GM11168 (cell line): Measurements from ENCODE around the gene GOLGB1.
"Not testable (repeated sequence)": the region's sequence is repeated elsewhere in the genome, so short reads cannot be mapped to it uniquely, and the experiment has no call there.

Experiments
- in situ Hi-C: fragments of 300-500 bp; cut with MboI; formaldehyde crosslinking; loops from one replicate; pipeline ENCODE4 v1.12.0; 2022; ENCODE audit warnings: low sequenced_read_pairs; ENCODE audit not compliant: unreplicated experiment

GOLGB1 gene

DNA sequence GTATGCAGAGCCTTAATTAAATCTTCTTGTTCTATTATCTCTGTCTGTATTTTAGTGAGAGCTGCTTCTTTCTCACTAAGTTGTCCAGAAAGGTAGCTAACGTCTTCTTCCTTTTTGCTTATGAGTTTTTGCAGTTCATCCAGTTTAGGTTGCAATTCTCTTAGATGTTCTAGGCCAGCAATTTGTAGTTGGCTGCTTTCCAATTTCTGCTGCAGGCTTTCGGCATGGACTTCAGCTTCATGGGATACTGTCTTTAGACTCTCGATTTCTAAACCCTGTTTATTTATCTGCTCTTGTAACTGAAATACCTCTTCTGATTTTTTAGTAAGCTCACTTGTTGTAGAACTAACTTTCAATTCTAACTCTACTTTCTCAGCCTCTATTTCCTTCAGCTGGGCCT is 53.4 kb downstream of the GOLGB1 start:
- in situ Hi-C loops = no loop called here

DNA sequence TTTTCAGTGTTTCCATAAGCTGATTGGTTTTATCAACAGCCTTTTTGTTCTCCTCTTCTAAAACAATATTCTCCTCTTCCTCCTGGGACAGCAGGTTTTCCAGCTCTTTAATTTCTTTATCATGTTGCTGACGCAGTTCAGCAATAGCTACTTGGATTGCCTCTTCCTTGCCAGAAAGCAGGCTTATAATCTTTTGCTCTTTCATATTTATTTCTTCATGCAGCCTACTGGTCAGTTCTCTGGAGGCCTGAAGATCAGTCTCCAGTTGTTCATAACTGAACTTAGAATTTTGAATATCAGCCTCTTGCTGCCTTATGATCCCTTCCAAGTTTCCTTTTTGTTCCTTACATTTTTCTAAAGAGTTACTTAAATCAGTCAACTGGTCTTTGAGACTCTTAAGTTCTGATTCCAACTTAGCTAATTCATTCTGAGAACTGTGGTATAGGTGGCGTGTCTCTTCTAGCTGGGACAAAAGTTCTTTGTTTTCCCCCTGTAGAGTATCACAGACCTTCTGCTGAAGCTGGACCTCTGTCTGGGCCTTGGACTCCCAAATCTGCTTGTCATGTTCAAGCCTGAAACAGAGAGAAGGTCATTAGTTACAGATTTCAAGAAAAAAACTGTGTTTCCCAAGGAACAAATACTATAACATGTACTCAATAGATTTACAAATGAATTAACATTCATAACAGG is 57.4 kb downstream of the GOLGB1 start:
- in situ Hi-C loops = no loop called here

DNA sequence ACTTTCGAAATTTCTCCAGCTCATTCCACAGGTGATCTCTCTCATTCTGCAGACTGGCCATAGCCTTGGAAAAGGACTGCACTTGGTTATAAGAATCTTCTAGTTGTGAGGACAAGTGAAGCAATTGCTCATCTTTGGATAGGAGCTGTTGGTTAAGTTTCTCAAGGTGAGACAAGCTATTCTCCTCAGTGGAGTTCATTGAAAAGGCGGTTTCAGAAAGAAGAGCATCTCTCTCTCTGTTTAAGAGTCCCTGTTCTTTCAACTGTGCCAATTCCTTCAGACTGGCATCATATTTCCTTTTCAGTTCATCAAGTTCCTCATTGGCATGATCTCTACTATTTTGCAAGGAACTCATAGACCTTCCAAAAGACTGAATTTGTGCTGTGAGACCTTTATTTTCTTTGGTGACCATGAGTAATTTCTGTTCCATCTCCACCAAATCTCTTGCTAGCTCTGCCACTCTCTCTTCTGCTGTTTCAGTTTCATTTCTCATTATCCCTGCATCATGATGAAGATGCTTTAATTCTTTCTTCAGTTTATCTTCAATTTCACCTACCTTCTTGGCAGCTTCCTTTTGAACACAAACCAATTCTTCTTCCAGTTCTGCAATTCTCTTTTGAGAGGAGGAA is 58.6 kb downstream of the GOLGB1 start:
- in situ Hi-C loops = no loop called here

- in situ Hi-C loops = not testable (repeated sequence)
Observed at GRCh38 chr3:121688747-121689146, 60.8 kb downstream of the GOLGB1 start.

GRCh38 chr3:121681792-121682191 is 67.7 kb downstream of the GOLGB1 start:
- in situ Hi-C loops = no loop called here

DNA sequence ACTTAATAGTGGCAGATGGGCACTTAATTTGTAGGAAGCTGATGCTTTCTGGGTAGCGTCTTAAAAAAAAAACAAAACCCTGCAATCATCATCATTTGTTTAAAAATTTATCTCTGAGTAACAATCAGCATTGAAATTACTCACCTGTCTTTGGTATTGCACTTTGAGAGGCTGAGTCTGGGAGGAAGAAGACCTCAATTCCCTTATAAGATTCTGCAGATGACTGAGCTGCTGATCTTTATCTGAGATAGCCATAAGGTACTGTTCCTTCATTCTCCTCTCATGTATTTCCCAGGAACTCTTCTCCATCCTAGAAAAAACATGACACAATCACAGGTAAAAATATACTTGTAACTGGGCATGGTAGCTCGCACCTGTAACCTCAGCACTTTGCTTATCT is 72.4 kb downstream of the GOLGB1 start:
- in situ Hi-C loops = no loop called here

DNA sequence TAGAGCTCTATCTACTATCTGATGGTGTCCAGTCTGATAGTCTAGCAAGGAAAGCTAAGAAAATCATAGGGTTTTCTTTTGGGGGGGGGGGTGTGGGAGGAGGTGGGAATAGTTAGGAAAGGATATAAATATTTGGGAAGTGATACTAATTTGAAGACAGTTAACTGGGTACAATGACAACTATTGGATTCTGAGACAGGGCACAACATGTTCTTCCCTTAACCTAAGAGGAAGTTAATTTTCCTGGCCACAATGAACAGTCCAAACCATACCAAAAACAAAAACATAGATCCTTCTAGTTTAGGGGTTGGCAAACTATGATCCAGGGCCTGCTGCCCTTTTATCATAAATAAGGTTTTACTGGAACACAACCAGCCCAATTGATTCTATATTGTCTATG is 78.9 kb downstream of the GOLGB1 start:
- in situ Hi-C loops = no loop called here

DNA sequence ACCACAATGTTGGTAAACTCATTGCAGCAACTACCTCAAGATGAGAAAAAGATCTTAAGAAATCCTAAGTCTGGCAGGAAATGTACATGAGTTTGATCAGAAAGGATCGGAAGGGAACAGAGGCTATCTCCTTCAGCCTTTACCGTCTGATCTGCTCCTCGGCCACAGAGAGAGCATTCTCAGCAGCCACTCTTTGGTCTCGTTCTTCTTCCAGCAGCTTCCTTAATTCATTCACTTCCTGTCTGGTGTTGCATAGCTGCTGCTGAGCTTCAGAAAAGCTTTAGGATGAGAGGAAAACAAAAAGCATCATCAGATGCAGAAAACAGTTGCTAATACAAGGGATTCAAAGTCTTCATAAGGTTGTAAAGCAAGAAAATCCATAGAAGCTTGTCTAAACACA is 82.2 kb downstream of the GOLGB1 start:
- in situ Hi-C loops = no loop called here

- in situ Hi-C loops = no loop called here
Observed at GRCh38 chr3:121665488-121665887, 84.1 kb downstream of the GOLGB1 start.

GRCh38 chr3:121663171-121663847 is 86.2 kb downstream of the GOLGB1 start:
- in situ Hi-C loops = no loop called here

DNA sequence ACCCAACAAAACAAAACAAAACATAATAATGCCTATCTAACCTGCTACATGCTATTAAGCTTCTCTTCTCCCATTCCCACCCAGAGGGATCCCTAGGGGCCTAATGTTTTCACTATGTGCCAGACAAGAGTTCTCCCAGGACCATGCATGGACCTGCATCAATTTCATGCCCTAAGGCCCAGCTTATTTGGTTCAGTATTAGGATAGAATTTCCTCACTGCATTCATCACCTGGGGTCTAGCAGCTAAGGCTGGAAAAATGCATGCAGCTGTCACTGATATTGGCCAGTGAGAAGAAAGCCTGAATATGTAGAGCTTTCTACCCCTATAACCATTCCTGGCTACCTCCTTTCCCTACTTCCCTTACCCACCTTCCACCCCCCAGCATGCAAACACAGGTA is 86.8 kb downstream of the GOLGB1 start:
- in situ Hi-C loops = no loop called here

DNA sequence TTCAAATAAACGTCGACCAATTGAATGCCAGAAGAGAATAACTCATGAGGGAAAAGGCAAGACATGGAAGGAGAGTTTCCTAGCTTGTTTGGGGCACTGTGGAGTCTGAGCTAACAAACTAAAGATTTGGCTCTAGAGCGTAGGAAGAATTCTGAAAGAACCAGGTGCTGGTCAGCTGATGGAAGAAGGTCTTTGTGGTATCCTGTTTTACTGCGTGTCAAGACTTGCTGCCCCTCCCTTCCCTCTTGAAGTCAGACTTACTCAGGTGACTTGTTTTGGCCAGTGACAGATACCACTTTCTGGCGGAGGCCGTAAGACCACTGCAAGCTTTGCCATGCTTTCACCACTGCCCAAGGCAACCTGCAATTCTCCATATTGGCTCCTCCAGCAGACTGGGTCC is 88.2 kb downstream of the GOLGB1 start:
- in situ Hi-C loops = no loop called here

DNA sequence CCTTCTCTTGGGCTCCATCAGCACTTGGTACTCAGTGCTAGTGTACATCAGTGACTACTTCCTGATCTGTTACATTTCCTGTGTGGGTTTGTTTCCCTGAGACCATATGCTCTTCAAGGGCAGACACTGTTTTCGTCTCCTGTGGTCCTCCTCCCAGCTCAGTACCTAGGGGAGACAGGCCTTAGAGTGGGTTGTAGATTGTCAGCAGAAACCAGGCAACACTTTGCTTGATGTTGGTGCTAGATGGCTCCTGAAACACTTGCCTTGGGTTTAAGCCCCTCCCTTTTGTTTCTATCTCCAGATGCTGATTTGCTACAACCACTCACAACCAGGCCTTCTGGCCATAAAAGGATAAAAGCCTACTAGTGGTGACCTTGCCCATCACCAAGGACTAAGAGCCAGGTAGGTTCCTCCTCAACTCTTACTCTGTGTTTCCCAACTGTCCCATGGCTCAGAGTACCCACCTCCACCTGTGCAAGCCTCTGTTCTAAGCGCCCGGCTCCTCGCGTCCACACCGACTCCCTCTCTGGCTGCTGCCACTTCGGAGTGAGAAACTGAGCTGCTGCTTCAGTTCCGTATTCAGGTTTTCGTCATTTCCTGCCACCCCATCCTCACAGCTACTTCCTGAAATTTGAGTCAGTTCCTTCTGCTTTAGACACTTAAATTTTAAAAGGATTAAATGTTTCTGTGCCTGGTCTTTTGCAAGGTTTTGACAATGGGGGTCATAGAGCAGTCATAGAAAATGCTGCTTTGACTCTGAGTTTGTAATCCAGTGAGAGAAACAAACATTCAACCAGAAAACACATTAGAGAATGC is 89.0 kb downstream of the GOLGB1 start, which contains the start of gene HCLS1:
TSS of gene HCLS1 (minus strand) at position 548 of the 816 bp plus-strand sequence. CDS start 2,556 bp downstream, outside the sequence.
- in situ Hi-C loops = no loop called here

GRCh38 chr3:121659586-121659985 is 90.0 kb downstream of the GOLGB1 start:
- in situ Hi-C loops = no loop called here

DNA sequence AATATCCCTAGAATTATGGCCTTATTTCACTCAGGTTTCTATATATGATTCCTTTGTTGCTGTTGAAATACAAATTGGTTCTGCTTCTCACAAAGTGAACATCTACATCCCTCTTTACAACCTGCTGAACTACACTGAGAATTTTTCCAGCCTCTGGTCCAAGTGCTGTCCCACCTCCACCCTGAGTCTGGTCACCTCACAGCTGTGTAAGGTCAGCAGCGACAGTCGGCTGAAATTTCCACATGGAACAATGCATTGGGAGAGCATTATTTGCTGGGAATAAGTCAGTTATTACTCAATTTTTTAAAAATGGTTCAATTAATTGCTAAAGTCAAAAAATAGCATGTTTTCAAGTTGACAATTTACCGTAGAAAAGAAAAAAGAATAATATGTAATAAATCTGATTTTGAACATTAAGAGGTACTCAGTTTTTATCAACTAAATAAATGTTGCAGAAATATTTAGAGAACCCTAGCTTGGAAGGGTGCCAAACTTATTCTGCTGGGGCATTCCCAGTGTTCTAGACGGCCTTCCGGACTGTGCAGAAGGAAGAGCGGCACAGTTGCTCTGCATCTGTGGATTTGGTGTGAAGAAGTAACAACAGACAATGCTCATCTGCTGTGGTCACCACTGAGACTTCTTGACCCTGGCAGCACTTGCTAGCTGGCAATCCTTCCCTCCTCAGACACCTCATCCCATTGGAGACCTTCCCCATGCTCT is 90.7 kb downstream of the GOLGB1 start:
- in situ Hi-C loops = no loop called here

DNA sequence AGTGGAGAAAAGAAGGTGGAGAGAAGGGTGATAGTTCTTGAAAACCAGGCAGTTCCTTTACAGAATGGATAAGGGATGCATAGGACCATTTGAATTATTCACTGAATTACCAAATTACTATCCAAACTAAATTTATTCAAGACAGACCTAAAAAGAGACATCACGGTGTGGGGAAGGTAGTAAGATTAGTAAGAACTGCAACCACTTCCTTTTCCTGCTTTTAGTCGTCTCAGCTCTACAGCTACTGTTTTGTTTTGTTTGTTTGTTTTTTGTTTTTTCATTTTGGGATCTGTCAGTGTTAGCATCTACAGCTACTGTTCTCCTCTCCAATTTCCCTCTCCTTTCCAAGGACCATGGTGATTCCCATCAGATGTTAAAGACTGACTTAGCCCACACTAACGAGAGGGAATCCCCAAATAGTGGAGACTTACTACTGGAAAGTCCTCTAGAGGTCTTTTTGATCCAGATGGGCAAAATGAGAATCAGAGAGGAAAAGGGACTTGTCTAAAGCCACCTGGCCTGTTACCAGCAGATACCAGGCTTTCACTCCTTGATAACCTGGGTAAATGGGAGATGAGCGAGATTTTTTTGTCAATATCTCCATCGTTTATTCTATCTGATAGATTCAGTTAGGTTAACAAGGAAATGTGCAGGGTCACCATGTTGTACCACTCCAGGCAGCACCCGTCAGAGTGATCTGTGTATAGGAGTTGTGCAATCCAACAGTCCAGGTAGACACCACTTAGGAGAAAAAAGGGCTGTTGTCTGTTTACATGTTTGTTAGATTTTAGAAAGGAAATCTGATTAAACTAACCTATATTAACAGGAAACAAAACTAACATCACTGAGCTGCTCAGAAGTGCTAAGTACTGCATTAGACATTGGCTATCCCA is 94.8 kb downstream of the GOLGB1 start:
- in situ Hi-C loops = no loop called here

GRCh38 chr3:121651684-121652083 is 97.9 kb downstream of the GOLGB1 start:
- in situ Hi-C loops = no loop called here

GRCh38 chr3:121649645-121650044 is 99.9 kb downstream of the GOLGB1 start:
- in situ Hi-C loops = no loop called here
